KMS-11 (cell line): ENCODE data around the gene BRSK2.

Experiments used
- H2AFZ ChIP-seq: fragments of 200-600 bp; sonication (generic); 2 replicates; pipeline ENCODE4 v1.6.1; 2016; ENCODE audit warnings: antibody characterized with exemption, mixed run types, low read depth
- H3K27ac ChIP-seq: fragments of 200-600 bp; sonication (generic); 2 replicates; pipeline ENCODE4 v1.6.1; 2016; ENCODE audit warnings: mild to moderate bottlenecking, mixed run types
- H3K27me3 ChIP-seq: fragments of 200-600 bp; sonication (generic); 2 replicates; pipeline ENCODE4 v1.6.1; 2017; ENCODE audit warnings: mild to moderate bottlenecking, low read depth, mixed run types, moderate library complexity; ENCODE audit not compliant: insufficient read depth
- H3K36me3 ChIP-seq: fragments of 200-600 bp; sonication (generic); 2 replicates; pipeline ENCODE4 v1.6.1; 2017; ENCODE audit warnings: mild to moderate bottlenecking, mixed run types; ENCODE audit not compliant: insufficient read depth
- H3K4me1 ChIP-seq: fragments of 200-600 bp; sonication (generic); 2 replicates; pipeline ENCODE4 v1.6.1; 2016; ENCODE audit warnings: mild to moderate bottlenecking, low read depth, mixed run types; ENCODE audit not compliant: poor library complexity, severe bottlenecking
- H3K4me2 ChIP-seq: fragments of 200-600 bp; sonication (generic); 2 replicates; pipeline ENCODE4 v1.7.0; 2016; ENCODE audit warnings: mild to moderate bottlenecking, mixed run types
- H3K4me3 ChIP-seq: fragments of 200-600 bp; sonication (generic); IDR thresholded peaks from 2 replicates; pipeline ENCODE4 v1.6.1; 2017; ENCODE audit warnings: low read depth, low read length, mixed read lengths; ENCODE audit not compliant: insufficient read depth
- H3K79me2 ChIP-seq: fragments of 200-600 bp; sonication (generic); 2 replicates; pipeline ENCODE4 v1.6.1; 2016; ENCODE audit warnings: low read depth, mixed run types; ENCODE audit not compliant: insufficient read depth
- H3K9ac ChIP-seq: fragments of 200-600 bp; sonication (generic); 2 replicates; pipeline ENCODE4 v1.6.1; 2016; ENCODE audit warnings: mild to moderate bottlenecking, mixed run types
- H4K20me1 ChIP-seq: fragments of 200-600 bp; sonication (generic); 2 replicates; pipeline ENCODE4 v1.6.1; 2016; ENCODE audit warnings: mild to moderate bottlenecking, mixed run types; ENCODE audit not compliant: insufficient read depth
- CTCF ChIP-seq: fragments of 200-600 bp; sonication (generic); conservative IDR thresholded peaks from 2 replicates; pipeline ENCODE4 v1.6.1; 2017; ENCODE audit warnings: low read depth, mild to moderate bottlenecking, antibody characterized with exemption, low read length, moderate library complexity, mixed read lengths

Gene BRSK2

GRCh38 chr11:1466784-1467183, 77.0 kb downstream of the BRSK2 start:
- H3K9ac ChIP-seq = no peak overlapping the region
- H2AFZ ChIP-seq = no peak overlapping the region
- H3K27ac ChIP-seq = no peak overlapping the region
- no peaks in the 10 kb centered on the region for H3K79me2 ChIP-seq
- H3K4me2 ChIP-seq = no peak overlapping the region
- H3K4me1 ChIP-seq = no peaks in the 10 kb centered on the region
- no peaks in the 10 kb centered on the region for H4K20me1 ChIP-seq
- H3K36me3 ChIP-seq = no peaks in the 10 kb centered on the region
- no peak overlapping the region for H3K4me3 ChIP-seq
- no peaks in the 10 kb centered on the region for H3K27me3 ChIP-seq
- no peak for TF ChIP-seq CTCF

GRCh38 chr11:1467270-1467669, 77.5 kb downstream of the BRSK2 start:
- Histone ChIP-seq H4K20me1 (no peaks in the 10 kb centered on the region), H2AFZ (no peak overlapping the region), H3K4me2 (no peak overlapping the region), H3K27ac (no peak overlapping the region), H3K4me3 (no peak overlapping the region), H3K79me2 (no peaks in the 10 kb centered on the region), H3K4me1 (no peaks in the 10 kb centered on the region), H3K36me3 (no peaks in the 10 kb centered on the region), H3K27me3 (no peaks in the 10 kb centered on the region), H3K9ac (no peak overlapping the region)
- TF ChIP-seq CTCF = no peak

- H3K4me2 ChIP-seq = no peak overlapping the region
- H3K4me1 ChIP-seq = no peaks in the 10 kb centered on the region
- no peak overlapping the region for H3K9ac ChIP-seq
- no peak overlapping the region for H3K4me3 ChIP-seq
- TF ChIP-seq CTCF = no peak
- H3K79me2 ChIP-seq = no peaks in the 10 kb centered on the region
- H3K27ac ChIP-seq = no peak overlapping the region
- H3K27me3 ChIP-seq = no peaks in the 10 kb centered on the region
- H2AFZ ChIP-seq = no peak overlapping the region
- H4K20me1 ChIP-seq = no peaks in the 10 kb centered on the region
- no peaks in the 10 kb centered on the region for H3K36me3 ChIP-seq
Measured at GRCh38 chr11:1468002-1468401, 78.3 kb downstream of the BRSK2 start.

GRCh38 chr11:1468473-1469066, 78.8 kb downstream of the BRSK2 start:
- H3K27ac ChIP-seq = no peak overlapping the region
- H3K4me3 ChIP-seq = no peak overlapping the region
- H2AFZ ChIP-seq = no peak overlapping the region

More at GRCh38 chr11:1468473-1469066, 78.8 kb downstream of the BRSK2 start:
- H3K27me3 ChIP-seq = no peaks in the 10 kb centered on the region
- no peaks in the 10 kb centered on the region for H3K79me2 ChIP-seq
- no peak overlapping the region for H3K4me2 ChIP-seq
- H3K4me1 ChIP-seq = no peaks in the 10 kb centered on the region
- no peaks in the 10 kb centered on the region for H4K20me1 ChIP-seq
- no peak overlapping the region for H3K9ac ChIP-seq
- TF ChIP-seq CTCF = no peak
- H3K36me3 ChIP-seq = no peaks in the 10 kb centered on the region
